Measurements from ENCODE around the gene SH2B3.

The SH2B3 gene

GRCh38 chr12:111448266-111448830 is 42.6 kb downstream of the SH2B3 start:
- TF ChIP-seq CTCF (IDR thresholded peaks at IDR 0.05; ENCODE audit: insufficient read depth, low read length, poor library complexity, severe bottlenecking) (no peak), EZH2phosphoT487 (conservative IDR thresholded peaks at IDR 0.05; ENCODE audit: low read length) (no peak)
- Histone ChIP-seq H3K4me2 (ENCODE audit: low read depth, low read length, poor library complexity, severe bottlenecking) (peak overlapping the region; percentile 3), H3K27me3 (ENCODE audit: low read length) (no peaks in the 10 kb centered on the region), H4K20me1 (ENCODE audit: low read depth, low read length) (no peaks in the 10 kb centered on the region; the same call in 1 of the 2 replicates), H3K9me2 (replicated peaks; ENCODE audit: insufficient read depth, low read length) (no peaks in the 10 kb centered on the region), H3K9me3 (ENCODE audit: insufficient read depth, low read length) (no peaks in the 10 kb centered on the region), H3K79me2 (ENCODE audit: insufficient read depth, low read length) (peaks cover 9% of the 10 kb centered on the region; the same call in 1 of the 2 replicates), H3F3A (ENCODE audit: insufficient read depth) (peaks cover 38% of the 10 kb centered on the region), H3K4me3 (ENCODE audit: insufficient read depth, low read length, poor library complexity, severe bottlenecking) (no peak overlapping the region), H2AFZ (ENCODE audit: low read depth, low read length, severe bottlenecking) (no peak overlapping the region), H3K36me3 (ENCODE audit: low read length) (peaks cover 3% of the 10 kb centered on the region; the same call in 1 of the 2 replicates), H3K9ac (ENCODE audit: low read length) (no peak overlapping the region), H3K27ac (ENCODE audit: low read depth, low read length) (peak overlapping the region; percentile 46)

- Histone ChIP-seq H3K9me2 (replicated peaks; ENCODE audit: insufficient read depth, low read length) (no peaks in the 10 kb centered on the region), H3K4me3 (ENCODE audit: insufficient read depth, low read length, poor library complexity, severe bottlenecking) (no peak overlapping the region), H3K79me2 (ENCODE audit: insufficient read depth, low read length) (peaks cover 6% of the 10 kb centered on the region; the same call in 1 of the 2 replicates), H3F3A (ENCODE audit: insufficient read depth) (peaks cover 34% of the 10 kb centered on the region), H3K27me3 (ENCODE audit: low read length) (no peaks in the 10 kb centered on the region), H3K4me2 (ENCODE audit: low read depth, low read length, poor library complexity, severe bottlenecking) (peak overlapping the region; percentile 3), H3K9me3 (ENCODE audit: insufficient read depth, low read length) (no peaks in the 10 kb centered on the region), H2AFZ (ENCODE audit: low read depth, low read length, severe bottlenecking) (no peak overlapping the region), H3K27ac (ENCODE audit: low read depth, low read length) (peak overlapping the region; percentile 46), H3K9ac (ENCODE audit: low read length) (no peak overlapping the region), H3K36me3 (ENCODE audit: low read length) (peaks cover 3% of the 10 kb centered on the region; the same call in 1 of the 2 replicates), H4K20me1 (ENCODE audit: low read depth, low read length) (no peaks in the 10 kb centered on the region)
- TF ChIP-seq EZH2phosphoT487 (conservative IDR thresholded peaks at IDR 0.05; ENCODE audit: low read length) = no peak
- TF ChIP-seq CTCF (IDR thresholded peaks at IDR 0.05; ENCODE audit: insufficient read depth, low read length, poor library complexity, severe bottlenecking) = no peak
Observed at GRCh38 chr12:111448846-111449790, 43.4 kb downstream of the SH2B3 start.

GRCh38 chr12:111450676-111451075 is 45.0 kb downstream of the SH2B3 start:
- TF ChIP-seq EZH2phosphoT487 (conservative IDR thresholded peaks at IDR 0.05; ENCODE audit: low read length) = no peak
- no peak for TF ChIP-seq CTCF (IDR thresholded peaks at IDR 0.05; ENCODE audit: insufficient read depth, low read length, poor library complexity, severe bottlenecking)
- Histone ChIP-seq H3K27ac (ENCODE audit: low read depth, low read length) (peak overlapping the region; percentile 33; the same call in 1 of the 2 replicates), H2AFZ (ENCODE audit: low read depth, low read length, severe bottlenecking) (no peak overlapping the region), H3K4me2 (ENCODE audit: low read depth, low read length, poor library complexity, severe bottlenecking) (no peak overlapping the region), H3K36me3 (ENCODE audit: low read length) (peaks cover 6% of the 10 kb centered on the region; the same call in 1 of the 2 replicates), H3K9me3 (ENCODE audit: insufficient read depth, low read length) (no peaks in the 10 kb centered on the region), H3K27me3 (ENCODE audit: low read length) (no peaks in the 10 kb centered on the region), H3F3A (ENCODE audit: insufficient read depth) (peaks cover 32% of the 10 kb centered on the region), H3K79me2 (ENCODE audit: insufficient read depth, low read length) (peaks cover 6% of the 10 kb centered on the region; the same call in 1 of the 2 replicates), H3K4me3 (ENCODE audit: insufficient read depth, low read length, poor library complexity, severe bottlenecking) (no peak overlapping the region), H3K9ac (ENCODE audit: low read length) (no peak overlapping the region), H3K9me2 (replicated peaks; ENCODE audit: insufficient read depth, low read length) (no peaks in the 10 kb centered on the region), H4K20me1 (ENCODE audit: low read depth, low read length) (no peaks in the 10 kb centered on the region)

Measured in SU-DHL-6 (cell line).